SK-N-SH (cell line): ENCODE results near the gene SCN2A. TPM values are rescaled to one million over a fixed set of nuclear protein-coding genes. Genes with fewer than 3 reads are reported as not detected.

Experiments
- CTCF ChIA-PET: fragments of 300-600, 350-600 bp; formaldehyde crosslinking; extraction: SDS; loops from one replicate; lab custom pipeline; 2021; lab: Yijun Ruan, JAX
- POLR2A ChIA-PET: fragments of 350-600 bp; sonication (Branson Sonifier 250); formaldehyde crosslinking; extraction: SDS; loops from one replicate; lab custom pipeline; 2020; ENCODE audit warnings: antibody characterized with exemption, inconsistent platforms; lab: Yijun Ruan, JAX
- DNase-seq: peaks from one replicate; pipeline ENCODE4 v3.0.0; 2012
- H2AFZ ChIP-seq: fragments of 200-600 bp; sonication (generic); 2 replicates; pipeline ENCODE4 v1.8.1; 2016; ENCODE audit warnings: antibody characterized with exemption, mild to moderate bottlenecking, low read depth
- H3F3A ChIP-seq: fragments of 200-600 bp; sonication (generic); replicated peaks from 2 replicates; pipeline ENCODE3; 2016; ENCODE audit warnings: antibody characterized with exemption, mild to moderate bottlenecking; ENCODE audit not compliant: insufficient read depth
- H3K27ac ChIP-seq, 2 experiments: fragments of 200-500 bp in 1 of 2; fragments of 200-600 bp in 1 of 2; sonication (Bioruptor generic) in 1 of 2; sonication (generic), shearing (Covaris generic) in 1 of 2; 2 replicates each; pipeline versions ENCODE4 v1.5.1 to v1.6.1; 2014 to 2016; ENCODE audit warnings: low read depth in 2 of 2, inconsistent platforms in 1 of 2, low read length in 1 of 2, mild to moderate bottlenecking in 1 of 2, mixed read lengths in 1 of 2
- H3K27me3 ChIP-seq: fragments of 200-600 bp; sonication (generic), shearing (Covaris generic); 2 replicates; pipeline ENCODE4 v1.6.1; 2016; ENCODE audit warnings: mixed run types; ENCODE audit not compliant: insufficient read depth
- H3K36me3 ChIP-seq, 2 experiments: fragments of 200-500 bp in 1 of 2; fragments of 200-600 bp in 1 of 2; sonication (Bioruptor generic) in 1 of 2; sonication (generic) in 1 of 2; replicated peaks in 1 of 2; 2 replicates each; pipeline versions ENCODE3 to v1.5.1; 2014 to 2016; ENCODE audit warnings: low read length in 1 of 2, mild to moderate bottlenecking in 1 of 2; ENCODE audit not compliant: insufficient read depth in 2 of 2, control insufficient read depth in 1 of 2
- H3K4me1 ChIP-seq, 2 experiments: fragments of 200-500 bp in 1 of 2; fragments of 200-600 bp in 1 of 2; sonication (Bioruptor generic) in 1 of 2; sonication (generic), shearing (Covaris generic) in 1 of 2; 2 replicates each; pipeline versions ENCODE4 v1.5.1 to v1.6.1; 2014 to 2016; ENCODE audit warnings: low read depth in 1 of 2, low read length in 1 of 2, mixed run types in 1 of 2; ENCODE audit not compliant: insufficient read depth in 2 of 2, control insufficient read depth in 1 of 2
- H3K4me2 ChIP-seq: fragments of 200-600 bp; sonication (generic), shearing (Covaris generic); 2 replicates; pipeline ENCODE4 v1.6.1; 2017; ENCODE audit warnings: mixed run types
- H3K4me3 ChIP-seq, 2 experiments: fragments of 200-500 bp in 1 of 2; fragments of 200-600 bp in 1 of 2; sonication (Bioruptor generic) in 1 of 2; sonication (generic), shearing (Covaris generic) in 1 of 2; 2 replicates each; pipeline versions ENCODE4 v1.5.1 to v1.8.1; 2014 to 2016; ENCODE audit warnings: low read depth in 2 of 2, inconsistent platforms in 1 of 2, low read length in 1 of 2, mild to moderate bottlenecking in 1 of 2, mixed read lengths in 1 of 2, moderate library complexity in 1 of 2
- H3K79me2 ChIP-seq: fragments of 200-600 bp; sonication (generic); 2 replicates; pipeline ENCODE4 v1.8.1; 2017; ENCODE audit warnings: mild to moderate bottlenecking; ENCODE audit not compliant: insufficient read depth
- H3K9ac ChIP-seq: fragments of 200-600 bp; sonication (generic); 2 replicates; pipeline ENCODE4 v1.6.1; 2017; ENCODE audit warnings: mixed run types
- H3K9me2 ChIP-seq: fragments of 200-600 bp; sonication (generic); 2 replicates; pipeline ENCODE4 v1.6.1; 2017; ENCODE audit warnings: mixed run types
- H3K9me3 ChIP-seq: fragments of 200-600 bp; sonication (generic); 2 replicates; pipeline ENCODE4 v1.6.1; 2017; ENCODE audit warnings: mixed run types, mild to moderate bottlenecking, moderate library complexity
- H4K20me1 ChIP-seq: fragments of 200-600 bp; sonication (generic); 2 replicates; pipeline ENCODE4 v1.6.1; 2017; ENCODE audit warnings: mild to moderate bottlenecking, mixed run types; ENCODE audit not compliant: insufficient read depth
- CHD2 ChIP-seq: fragments of 150-350 bp; IDR thresholded peaks from 2 replicates; pipeline ENCODE4 v1.6.1; 2018; ENCODE audit warnings: low read length; ENCODE audit not compliant: partially characterized antibody
- EP300 ChIP-seq, 2 experiments: IDR thresholded peaks; 2 replicates each; pipeline versions ENCODE4 v1.4.0 to v1.6.1; 2012; ENCODE audit warnings: borderline replicate concordance in 1 of 2, low read depth in 1 of 2, low read length in 1 of 2
- GATA2 ChIP-seq: sonication (generic); formaldehyde crosslinking; IDR thresholded peaks from 2 replicates; pipeline ENCODE4 v1.5.0; 2020; ENCODE audit warnings: mild to moderate bottlenecking, missing genetic modification reagents
- MXI1 ChIP-seq: IDR thresholded peaks from 2 replicates; pipeline ENCODE4 v1.6.1; 2012; ENCODE audit warnings: mild to moderate bottlenecking, low read depth, low read length, improper control_type of control experiment
- RAD21 ChIP-seq: IDR thresholded peaks from 2 replicates; pipeline ENCODE4 v1.6.1; 2012; ENCODE audit warnings: mild to moderate bottlenecking, low read length
- SMC3 ChIP-seq: IDR thresholded peaks from 2 replicates; pipeline ENCODE4 v1.6.1; 2012; ENCODE audit warnings: low read depth, low read length, improper control_type of control experiment
- USF1 ChIP-seq: IDR thresholded peaks from 2 replicates; pipeline ENCODE4 v1.4.0; 2012; ENCODE audit warnings: low read depth, borderline replicate concordance
- YY1 ChIP-seq: IDR thresholded peaks from 2 replicates; pipeline ENCODE4 v1.4.0; 2012; ENCODE audit warnings: low read depth, mild to moderate bottlenecking
- ZBTB33 ChIP-seq: IDR thresholded peaks from 2 replicates; pipeline ENCODE4 v1.4.0; 2012; ENCODE audit warnings: low read depth, borderline replicate concordance
- WGBS: methylation state at CpG from one replicate; pipeline ENCODE4 v1.1.6; 2017; ENCODE audit warnings: low lambda C conversion rate; 5-methylcytosine and 5-hydroxymethylcytosine counted together
- polyA plus RNA-seq, 3 experiments: library from polyadenylated mRNA; depleted of rRNA; stranded (reverse); fragments of >200 nt; gene quantifications; 2 replicates each; pipeline ENCODE4 v1.2.3, GENCODE V29; 2012

The SCN2A gene
- polyA plus RNA-seq, 1 of the 3 experiments (the other 2 are of a cell fraction) = 5.1 TPM

- H3K79me2 ChIP-seq = no peaks in the 10 kb centered on the region
- DNase-seq = no peak
- no peak overlapping the region for H3K9ac ChIP-seq
- peaks cover 4% of the 10 kb centered on the region for H3F3A ChIP-seq
- no peak overlapping the region for H3K27ac ChIP-seq
- no peak overlapping the region for H3K4me2 ChIP-seq
- no peaks in the 10 kb centered on the region for H3K4me1 ChIP-seq
- no peaks in the 10 kb centered on the region for H3K9me3 ChIP-seq
- no peak overlapping the region for H3K4me3 ChIP-seq
- ChIA-PET CTCF (no interaction called here), POLR2A (no interaction called here)
- H3K36me3 ChIP-seq = peaks cover 24 to 44% of the 10 kb centered on the region in 2 experiments
- no peaks in the 10 kb centered on the region for H3K27me3 ChIP-seq
- H3K9me2 ChIP-seq = no peaks in the 10 kb centered on the region
- TF ChIP-seq EP300 (IDR thresholded peaks at IDR 0.05; ENCODE audit: borderline replicate concordance in 1 of 2, low read depth in 1 of 2, low read length in 1 of 2) (no peak), GATA2 (no peak), MXI1 (no peak), ZBTB33 (no peak), SMC3 (no peak), RAD21 (no peak)
- H2AFZ ChIP-seq = no peak overlapping the region
- WGBS = 81% methylated on average over 1 of the region's 1 CpG
- H4K20me1 ChIP-seq = no peaks in the 10 kb centered on the region
Measured at GRCh38 chr2:165307317-165307716, 68.1 kb downstream of the SCN2A start.

GRCh38 chr2:165311949-165312348, 72.7 kb downstream of the SCN2A start:
- Histone ChIP-seq H3K9me3 (no peaks in the 10 kb centered on the region), H3K36me3 (peaks cover 52 to 86% of the 10 kb centered on the region in 2 experiments), H3K27ac (no peak overlapping the region), H3K9me2 (no peaks in the 10 kb centered on the region), H3K4me3 (no peak overlapping the region), H3K27me3 (no peaks in the 10 kb centered on the region), H3K9ac (no peak overlapping the region), H4K20me1 (no peaks in the 10 kb centered on the region), H3K4me2 (no peak overlapping the region), H3F3A (no peaks in the 10 kb centered on the region), H3K79me2 (no peaks in the 10 kb centered on the region), H3K4me1 (no peaks in the 10 kb centered on the region), H2AFZ (no peak overlapping the region)
- CTCF ChIA-PET = interaction anchor here (0.6 to 2.5 kb wide), 8 partner anchors 11 to 667 kb away, joined by 3 to 9 read pairs (median 4); partner anchors contain the start of gene SCN2A
- DNase-seq = no peak
- TF ChIP-seq CHD2 (no peak), MXI1 (no peak), YY1 (no peak)
- WGBS = 90% methylated on average over 1 of the region's 1 CpG
- POLR2A ChIA-PET = no interaction called here

- H3K36me3 ChIP-seq = peaks cover 52 to 84% of the 10 kb centered on the region in 2 experiments
- WGBS = 84% methylated on average over 2 of the region's 2 CpGs
- H3K4me2 ChIP-seq = no peak overlapping the region
- H3K9ac ChIP-seq = no peak overlapping the region
- no peaks in the 10 kb centered on the region for H3K9me2 ChIP-seq
- H3K79me2 ChIP-seq = no peaks in the 10 kb centered on the region
- DNase-seq = no peak
- H3K27ac ChIP-seq = no peak overlapping the region
- ChIA-PET CTCF (interaction anchor here (0.7 to 2.5 kb wide), 4 partner anchors 74 to 562 kb away, joined by 3 to 9 read pairs (median 5); partner anchors contain the start of gene SCN2A), POLR2A (no interaction called here)
- H3K9me3 ChIP-seq = no peaks in the 10 kb centered on the region
- H3K4me3 ChIP-seq = no peak overlapping the region
- no peak overlapping the region for H2AFZ ChIP-seq
- no peaks in the 10 kb centered on the region for H3K27me3 ChIP-seq
- H3F3A ChIP-seq = no peaks in the 10 kb centered on the region
- no peaks in the 10 kb centered on the region for H3K4me1 ChIP-seq
- H4K20me1 ChIP-seq = no peaks in the 10 kb centered on the region
- no peak for TF ChIP-seq USF1
Measured at GRCh38 chr2:165312999-165313398, 73.8 kb downstream of the SCN2A start.
